Stomach (tissue), 9 donors: Measurements from ENCODE around the gene CD2AP. TPM values are rescaled to one million over a fixed set of nuclear protein-coding genes. Genes with fewer than 3 reads are reported as not detected.
"Not testable (repeated sequence)": the region's sequence is repeated elsewhere in the genome, so short reads cannot be mapped to it uniquely, and the experiment has no call there.

Experiments
- DNase-seq, 2 donors: peaks; one replicate each; pipeline versions ENCODE4 v3.0.0 to v3.0.0-alpha.2; 2013 to 2019
- H3K27ac ChIP-seq, 5 donors: fragments of 200-600 bp in 4 of 5; sonication (generic) in 4 of 5; one replicate each; pipeline ENCODE4 v1.5.1; 2013 to 2019; ENCODE audit warnings: mild to moderate bottlenecking in 1 of 5, moderate library complexity in 1 of 5
- H3K27me3 ChIP-seq, 3 donors: fragments of 200-600 bp; sonication (generic); one replicate each; pipeline ENCODE4 v1.5.1; 2017 to 2019; ENCODE audit warnings: mixed run types in 1 of 3
- H3K36me3 ChIP-seq, 4 donors: fragments of 200-600 bp; sonication (generic); 1 replicate in 3 of 4; 2 replicates in 1 of 4; pipeline ENCODE4 v1.5.1; 2016 to 2019
- H3K4me1 ChIP-seq, 4 donors: fragments of 200-600 bp; sonication (generic); one replicate each; pipeline ENCODE4 v1.5.1; 2016 to 2019
- H3K4me3 ChIP-seq, 4 donors: fragments of 200-600 bp; sonication (generic) in 3 of 4; one replicate each; pipeline ENCODE4 v1.5.1; 2016 to 2019; ENCODE audit warnings: mild to moderate bottlenecking in 1 of 4
- H3K9me3 ChIP-seq, 4 donors: fragments of 200-600 bp; sonication (generic); one replicate each; pipeline ENCODE4 v1.5.1; 2016 to 2019
- CTCF ChIP-seq, 7 experiments: fragments of 450-650 bp in 4 of 7; fragments of 200-600 bp in 3 of 7; sonication (generic) in 3 of 7; IDR thresholded peaks; one replicate each; pipeline ENCODE4 v1.5.1; 2016 to 2019; ENCODE audit warnings: antibody characterized with exemption in 7 of 7, control low read depth in 2 of 7, mild to moderate bottlenecking in 1 of 7
- EP300 ChIP-seq: sonication (generic); formaldehyde crosslinking; IDR thresholded peaks from one replicate; pipeline ENCODE4 v1.6.1; 2017; ENCODE audit warnings: antibody characterized with exemption
- POLR2A ChIP-seq, 4 donors: fragments of 450-650 bp; IDR thresholded peaks; one replicate each; pipeline ENCODE4 v1.6.1; 2016; ENCODE audit warnings: antibody characterized with exemption in 4 of 4, control low read depth in 2 of 4, mild to moderate bottlenecking in 1 of 4, moderate library complexity in 1 of 4
- POLR2AphosphoS5 ChIP-seq, 3 donors: sonication (generic); formaldehyde crosslinking; IDR thresholded peaks; one replicate each; pipeline ENCODE4 v1.6.1; 2016; ENCODE audit warnings: antibody characterized with exemption in 3 of 3
- WGBS, 5 donors: extraction: QIAGEN DNeasy Blood & Tissue Kit in 3 of 5; methylation state at CpG; one replicate each; pipeline versions ENCODE4 v1.1.5 to v1.1.7; 2013 to 2018; 5-methylcytosine and 5-hydroxymethylcytosine counted together
- intact Hi-C: fragments of 100-400 bp; cut with DNase I; formaldehyde crosslinking; loops from one replicate; pipeline ENCODE4 v1.15.1; 2023; ENCODE audit warnings: low total_unique reads
- polyA plus RNA-seq, 3 donors: library from polyadenylated mRNA; stranded (reverse); fragments of 200-250 nt; gene quantifications; one replicate each; pipeline ENCODE4 v1.2.3, GENCODE V29; 2013
- total RNA-seq, 5 donors: library from RNA; depleted of rRNA; stranded (reverse); fragments of >200 nt; gene quantifications; one replicate each; pipeline versions ENCODE4 v1.1.0 to v1.2.3, GENCODE V29; 2014 to 2016
- donor health status: healthy with polysubstance abuse.
- donor health status: Bipolar disorder and iron deficiency.
- donor health status: healthy.

CD2AP gene
- total and polyA plus RNA-seq, 8 donors, result 10.3 to 118 (median 46.9) TPM

DNA sequence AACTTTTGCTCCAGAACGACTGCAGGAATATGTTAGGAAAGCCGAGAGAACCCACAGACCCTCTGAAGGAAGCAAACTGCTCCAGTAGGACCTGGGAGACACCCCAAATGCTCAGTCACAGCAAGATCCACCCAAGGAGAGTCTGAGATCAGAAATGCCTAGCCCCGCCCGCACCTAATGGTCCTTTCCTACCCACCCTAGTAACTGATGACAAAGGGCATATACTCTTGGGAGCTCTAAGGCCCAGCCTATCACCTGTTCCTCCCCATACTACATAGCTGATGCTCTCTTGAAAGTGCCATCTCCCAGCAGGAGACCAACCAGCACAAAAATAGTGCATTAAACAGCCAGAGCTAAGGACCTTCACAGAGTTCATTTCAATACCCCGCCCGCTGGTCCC lies 67.6 kb downstream of the CD2AP start:
- intact Hi-C loops, result no loop called here
- H3K4me1 ChIP-seq, result no peaks in the 10 kb centered on the region
- no peak overlapping the region for H3K4me3 ChIP-seq
- no peaks in the 10 kb centered on the region for H3K27me3 ChIP-seq
- no peak for DNase-seq
- no peak for TF ChIP-seq EP300
- TF ChIP-seq POLR2A (IDR thresholded peaks at IDR 0.05), result no peak
- TF ChIP-seq POLR2AphosphoS5 (IDR thresholded peaks at IDR 0.05), result no peak
- TF ChIP-seq CTCF (IDR thresholded peaks at IDR 0.05), result no peak
- H3K27ac ChIP-seq, result no peak overlapping the region
- peaks cover 13 to 32% (median 29%) of the 10 kb centered on the region in 4 donors for H3K36me3 ChIP-seq
- no peaks in the 10 kb centered on the region for H3K9me3 ChIP-seq
- WGBS, 5 donors, result 96 to 100% (median 98%) methylated on average over 6 of the region's 6 CpGs

DNA sequence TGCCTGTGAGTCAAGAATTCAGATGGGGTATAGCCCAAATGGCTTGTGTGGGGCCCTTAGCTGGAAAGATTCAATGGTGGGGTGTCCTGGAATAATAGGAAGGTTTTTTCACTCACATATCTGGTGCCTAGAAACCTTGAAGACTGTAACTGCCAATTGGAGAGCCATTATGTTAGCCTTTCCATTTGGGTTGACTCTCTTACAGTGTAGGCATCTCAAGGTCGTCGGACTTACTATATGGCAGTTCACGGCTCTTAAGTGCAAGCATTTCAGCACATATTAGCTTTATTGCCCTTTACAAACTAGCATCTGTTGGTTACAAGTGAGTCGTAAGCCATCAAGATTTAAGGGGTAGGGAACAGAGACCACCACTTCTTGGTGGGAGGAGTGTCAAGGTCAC lies 74.1 kb downstream of the CD2AP start:
- 94 to 99% (median 97%) methylated on average over 4 of the region's 4 CpGs for WGBS, 5 donors
- Histone ChIP-seq H3K36me3 (peaks cover 2 to 22% (median 14%) of the 10 kb centered on the region in 4 donors), H3K9me3 (no peaks in the 10 kb centered on the region), H3K27ac (no peak overlapping the region), H3K27me3 (no peaks in the 10 kb centered on the region), H3K4me1 (no peaks in the 10 kb centered on the region), H3K4me3 (no peak overlapping the region)
- no peak for TF ChIP-seq CTCF (IDR thresholded peaks at IDR 0.05)
- no peak for TF ChIP-seq POLR2A (IDR thresholded peaks at IDR 0.05)
- no peak for TF ChIP-seq EP300
- no peak for TF ChIP-seq POLR2AphosphoS5 (IDR thresholded peaks at IDR 0.05)
- intact Hi-C loops, result no loop called here
- no peak for DNase-seq

- H3K36me3 ChIP-seq, result peaks cover 0 to 17% (median 9%) of the 10 kb centered on the region in 4 donors
- no peaks in the 10 kb centered on the region for H3K27me3 ChIP-seq
- no peak for DNase-seq
- H3K4me3 ChIP-seq, result no peak overlapping the region
- intact Hi-C loops, result no loop called here
- H3K9me3 ChIP-seq, result no peaks in the 10 kb centered on the region
- WGBS, 5 donors, result 97 to 100% (median 98%) methylated on average over 2 of the region's 2 CpGs
- H3K4me1 ChIP-seq, result no peaks in the 10 kb centered on the region
- no peak overlapping the region for H3K27ac ChIP-seq
- TF ChIP-seq POLR2A (IDR thresholded peaks at IDR 0.05), result no peak
- TF ChIP-seq CTCF (IDR thresholded peaks at IDR 0.05), result no peak
- no peak for TF ChIP-seq POLR2AphosphoS5 (IDR thresholded peaks at IDR 0.05)
- TF ChIP-seq EP300, result no peak
These were observed 74.7 kb downstream of the CD2AP start for GRCh38 chr6:47552319-47552718.

DNA sequence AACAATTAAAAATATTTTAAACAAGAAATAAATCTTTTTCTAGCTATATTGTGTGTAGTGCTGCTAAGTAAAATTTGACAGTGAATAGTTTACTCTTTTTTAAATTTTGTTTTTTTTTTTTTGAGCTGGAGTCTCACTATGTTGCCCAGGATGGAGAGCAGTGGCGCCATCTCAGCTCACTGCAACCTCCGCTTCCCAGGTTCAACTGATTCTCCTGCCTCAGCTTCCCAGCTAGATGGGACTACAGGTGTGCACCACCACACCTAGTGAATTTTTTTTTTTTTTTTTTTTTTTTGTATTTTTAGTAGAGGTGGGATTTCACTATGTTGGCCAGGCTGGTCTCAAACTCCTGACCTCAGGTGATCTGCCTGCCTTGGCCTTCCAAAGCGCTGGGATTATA lies 75.7 kb downstream of the CD2AP start:
- WGBS, 5 donors, result 93 to 99% (median 96%) methylated on average over 3 of the region's 3 CpGs

GRCh38 chr6:47556459-47556858 lies 78.9 kb downstream of the CD2AP start:
- H3K27ac ChIP-seq, intact Hi-C loops, DNase-seq, H3K4me3 ChIP-seq, H3K9me3 ChIP-seq, H3K27me3 ChIP-seq: not testable (repeated sequence)
- Histone ChIP-seq H3K36me3 (peaks cover 0 to 16% (median 9%) of the 10 kb centered on the region in 4 donors), H3K4me1 (peaks cover 0 to 14% (median 2%) of the 10 kb centered on the region in 4 donors)
- 97 to 100% (median 99%) methylated on average over 6 of the region's 6 CpGs for WGBS, 5 donors

More for the DNA sequence above, 75.7 kb downstream of the CD2AP start:
- intact Hi-C loops, H3K4me3 ChIP-seq, H3K27ac ChIP-seq, H3K27me3 ChIP-seq, H3K4me1 ChIP-seq, H3K9me3 ChIP-seq, DNase-seq: not testable (repeated sequence)
- peaks cover 0 to 16% (median 9%) of the 10 kb centered on the region in 4 donors for H3K36me3 ChIP-seq
